Ovary (tissue), 3 donors: ENCODE data around the gene TAGAP.

Experiments used
- CTCF ChIP-seq, 3 donors: fragments of 450-650 bp in 2 of 3; fragments of 200-600 bp in 1 of 3; IDR thresholded peaks; one replicate each; pipeline versions ENCODE4 v1.5.1 to v1.8.0; 2016 to 2022; ENCODE audit warnings: antibody characterized with exemption in 3 of 3, mild to moderate bottlenecking in 1 of 3
- EP300 ChIP-seq: sonication (generic); formaldehyde crosslinking; IDR thresholded peaks from one replicate; pipeline ENCODE4 v1.6.1; 2017; ENCODE audit warnings: antibody characterized with exemption
- POLR2A ChIP-seq: fragments of 450-650 bp; IDR thresholded peaks from one replicate; pipeline ENCODE4 v1.6.1; 2017; ENCODE audit warnings: antibody characterized with exemption, mild to moderate bottlenecking, moderate library complexity
- donor health status: DM: no; HTN: no; CAD: no.

GRCh38 chr6:159084493-159085091 lies 39.8 kb upstream of the TAGAP start:
- TF ChIP-seq CTCF (IDR thresholded peaks at IDR 0.05) (no peak), POLR2A (no peak), EP300 (no peak)
